NCI-H2227 treated with DMSO at 0.1 percent for 48 hours (cell line): Measurements from ENCODE around the gene ALG11.
"Not testable (repeated sequence)": the region's sequence is repeated elsewhere in the genome, so short reads cannot be mapped to it uniquely, and the experiment has no call there.

Experiments used
- DNase-seq: peaks from one replicate; lab custom pipeline; 2025; lab: John Stamatoyannopoulos, UW

Gene ALG11

DNA sequence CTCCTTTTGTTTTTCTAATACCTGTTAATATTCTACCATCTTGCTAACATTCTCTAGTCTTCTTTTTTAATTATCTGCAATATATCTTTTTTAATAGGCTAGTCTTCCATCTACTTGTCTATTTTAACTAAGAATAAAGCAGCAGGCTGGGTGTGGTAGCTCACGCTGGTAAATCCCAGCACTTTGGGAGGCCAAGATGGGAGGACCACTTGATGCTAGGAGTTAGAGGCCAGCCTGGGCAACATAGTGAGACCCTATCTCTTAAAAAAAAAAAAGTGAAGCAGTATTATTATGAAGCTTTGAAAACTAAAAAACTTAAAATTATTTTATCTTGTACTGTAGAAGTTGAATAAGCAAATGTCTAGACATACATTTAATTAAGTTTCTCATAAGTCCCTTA lies 15.6 kb downstream of the ALG11 start:
- no peak for DNase-seq

GRCh38 chr13:52029569-52029968 lies 17.4 kb downstream of the ALG11 start:
- no peak for DNase-seq

- not testable (repeated sequence) for DNase-seq
These were observed 18.2 kb downstream of the ALG11 start for GRCh38 chr13:52030401-52030800.

DNA sequence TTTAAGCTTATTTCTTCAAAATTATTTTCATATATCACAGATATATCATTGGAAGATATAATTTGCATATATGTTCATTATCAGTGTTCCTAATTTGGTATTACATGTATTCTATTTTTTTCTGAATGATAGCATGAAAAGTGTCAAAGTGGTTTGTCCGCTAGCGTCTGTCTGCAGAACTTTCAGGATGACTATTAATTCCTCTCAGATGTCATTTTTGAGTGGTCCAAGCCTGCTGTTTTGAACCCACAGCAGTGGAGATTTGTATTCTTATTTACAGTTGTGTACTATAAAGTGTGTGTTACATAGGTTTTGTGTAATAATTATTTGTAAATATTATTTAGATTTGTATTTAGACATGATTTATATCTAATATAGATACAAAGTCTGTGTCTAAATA lies 20.8 kb downstream of the ALG11 start:
- DNase-seq, result no peak

DNA sequence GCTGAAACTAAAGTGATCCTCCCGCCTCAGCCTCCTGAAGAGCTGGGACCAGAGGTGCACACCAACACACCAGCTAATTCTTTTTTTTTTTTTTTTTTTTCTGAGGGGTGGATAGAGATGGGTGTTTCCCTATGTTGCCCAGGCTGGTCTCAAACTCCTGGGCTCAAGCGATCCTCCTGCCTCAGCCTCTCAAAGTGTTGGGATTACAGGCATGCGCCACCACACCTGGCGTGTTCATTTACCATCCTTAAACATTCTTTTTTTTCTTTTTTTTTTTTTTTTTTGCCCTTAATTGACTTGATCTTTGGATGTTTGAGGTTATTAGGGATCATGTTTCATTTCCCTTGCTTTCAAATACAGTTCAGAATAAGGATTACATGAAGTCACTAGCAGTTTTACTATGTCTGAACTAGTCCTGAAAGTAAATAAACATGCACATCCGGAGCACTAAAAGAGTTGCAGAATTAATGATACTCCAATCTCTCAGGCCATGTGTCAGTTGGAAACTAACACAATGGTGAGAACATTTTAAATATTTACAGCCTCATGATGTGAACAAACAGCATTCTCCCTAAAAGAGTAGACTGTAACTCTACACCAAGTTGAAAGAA lies 22.5 kb downstream of the ALG11 start:
- DNase-seq, result no peak

DNA sequence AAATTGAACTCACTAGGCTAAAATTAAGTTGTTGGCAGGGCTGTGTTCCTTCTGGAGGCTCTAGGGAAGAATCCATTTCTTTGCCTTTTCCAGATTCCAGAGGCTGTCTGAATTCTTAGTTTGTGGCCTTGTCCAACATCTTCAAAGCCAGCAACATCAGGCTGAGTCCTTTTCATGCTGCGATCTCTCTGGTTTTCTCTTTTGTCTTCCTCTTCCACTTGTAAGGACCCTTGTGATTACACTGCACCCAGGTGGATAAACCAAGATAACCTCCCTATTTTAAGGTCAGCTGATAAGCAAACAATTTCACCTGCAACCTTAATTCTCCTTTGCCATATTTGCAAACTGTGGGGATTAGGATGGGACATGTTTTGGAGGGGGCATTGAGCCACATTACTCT lies 23.8 kb downstream of the ALG11 start:
- no peak for DNase-seq

GRCh38 chr13:52043675-52044074 lies 31.5 kb downstream of the ALG11 start:
- DNase-seq, result no peak

DNA sequence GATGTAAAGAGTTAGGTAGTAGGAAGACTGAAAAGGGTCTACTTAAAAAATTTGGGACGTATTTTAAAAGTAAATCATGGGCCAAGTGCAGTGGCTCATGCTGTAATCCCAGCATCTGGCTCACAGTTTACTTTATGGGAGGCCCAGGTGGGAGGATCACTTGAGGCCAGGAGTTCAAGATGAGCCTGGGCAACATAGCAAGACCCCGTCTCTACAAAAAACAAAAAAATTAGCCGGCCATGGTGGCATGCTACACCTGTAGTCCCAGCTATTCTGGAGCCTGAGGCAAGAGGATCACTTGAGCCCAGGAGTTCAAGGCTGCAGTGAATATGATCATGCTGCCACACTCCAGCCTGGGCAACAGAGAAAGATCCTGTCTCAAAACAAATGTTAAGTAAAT lies 35.3 kb downstream of the ALG11 start:
- no peak for DNase-seq

GRCh38 chr13:52048516-52048915 lies 36.3 kb downstream of the ALG11 start:
- no peak for DNase-seq

DNA sequence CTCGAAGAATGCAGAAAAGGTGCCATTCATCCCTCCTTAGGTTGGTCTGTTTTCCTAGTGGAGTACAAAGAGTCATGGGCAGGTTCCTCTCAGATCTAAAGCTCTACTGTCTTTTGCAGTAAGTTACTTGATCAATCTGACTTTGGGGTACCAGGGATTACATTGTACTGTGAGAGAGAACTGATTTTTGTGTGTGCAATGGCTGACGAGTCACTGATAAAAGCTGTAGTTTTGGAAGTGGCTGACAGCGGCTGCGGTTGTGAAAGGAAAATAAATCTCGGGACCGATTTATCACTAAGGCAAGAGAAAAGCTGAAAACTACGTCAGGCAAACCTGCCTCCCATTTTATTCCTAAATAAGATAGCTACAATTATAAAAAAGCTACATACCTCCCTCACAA lies 39.2 kb downstream of the ALG11 start:
- no peak for DNase-seq

GRCh38 chr13:52053460-52053859 lies 41.3 kb downstream of the ALG11 start:
- no peak for DNase-seq

GRCh38 chr13:52061064-52061463 lies 48.9 kb downstream of the ALG11 start:
- DNase-seq, result not testable (repeated sequence)

- no peak for DNase-seq
These were observed 49.4 kb downstream of the ALG11 start for GRCh38 chr13:52061587-52061986.

DNA sequence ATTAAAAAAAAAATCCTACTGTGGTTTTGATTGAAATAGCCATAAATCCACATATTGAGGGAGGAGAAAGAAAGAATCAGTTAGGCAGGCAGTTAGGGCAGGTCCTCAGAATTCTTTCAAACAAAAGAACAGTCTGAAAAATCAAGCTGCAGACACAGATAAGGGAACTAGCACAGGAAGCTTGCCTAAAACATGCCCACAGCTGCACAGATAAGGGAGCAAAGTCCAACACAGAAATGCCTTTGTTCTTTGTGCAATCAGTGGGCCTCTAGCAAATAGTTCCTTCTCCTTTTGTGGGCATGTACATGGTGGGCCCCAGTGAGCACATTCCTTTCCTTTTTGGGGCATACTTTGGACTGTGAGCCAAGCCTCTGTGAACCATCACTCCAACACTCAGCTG lies 55.0 kb downstream of the ALG11 start:
- DNase-seq, result no peak

GRCh38 chr13:52070929-52071523 lies 58.8 kb downstream of the ALG11 start:
- no peak for DNase-seq
